GM18517 (cell line): Measurements from ENCODE around the gene HOATZ.

ENCODE experiments used
- ATAC-seq: cut with Tn5 transposase; IDR thresholded peaks from one replicate; pipeline ENCODE4 v1.9.1; 2021; ENCODE audit warnings: mild to moderate bottlenecking, moderate library complexity; ENCODE audit not compliant: unreplicated experiment

HOATZ gene

GRCh38 chr11:111575740-111576139 lies 61.2 kb downstream of the HOATZ start:
- no peak for ATAC-seq

- ATAC-seq = no peak
Observed at GRCh38 chr11:111577821-111578220, 63.2 kb downstream of the HOATZ start.

GRCh38 chr11:111581341-111581740 lies 66.8 kb downstream of the HOATZ start:
- ATAC-seq = no peak

GRCh38 chr11:111582163-111582562 lies 67.6 kb downstream of the HOATZ start:
- no peak for ATAC-seq

DNA sequence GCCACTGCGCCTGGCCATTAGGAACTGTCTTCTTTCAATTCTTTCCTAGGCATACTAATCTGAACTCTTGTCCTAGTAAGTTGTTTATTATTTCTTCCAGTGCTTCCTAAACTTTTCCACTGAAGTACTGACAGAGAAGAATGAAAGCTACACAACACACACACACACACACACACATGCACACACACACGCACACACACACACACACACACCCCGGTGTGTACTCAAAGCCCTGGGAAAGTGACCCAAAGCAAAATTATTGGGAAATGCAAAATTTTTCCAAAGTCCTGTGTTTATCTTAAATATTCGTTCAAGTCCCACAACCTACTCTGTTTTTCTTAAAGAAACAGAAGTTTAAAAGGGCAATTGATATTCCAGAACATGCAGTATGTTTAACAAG lies 68.3 kb downstream of the HOATZ start:
- no peak for ATAC-seq

DNA sequence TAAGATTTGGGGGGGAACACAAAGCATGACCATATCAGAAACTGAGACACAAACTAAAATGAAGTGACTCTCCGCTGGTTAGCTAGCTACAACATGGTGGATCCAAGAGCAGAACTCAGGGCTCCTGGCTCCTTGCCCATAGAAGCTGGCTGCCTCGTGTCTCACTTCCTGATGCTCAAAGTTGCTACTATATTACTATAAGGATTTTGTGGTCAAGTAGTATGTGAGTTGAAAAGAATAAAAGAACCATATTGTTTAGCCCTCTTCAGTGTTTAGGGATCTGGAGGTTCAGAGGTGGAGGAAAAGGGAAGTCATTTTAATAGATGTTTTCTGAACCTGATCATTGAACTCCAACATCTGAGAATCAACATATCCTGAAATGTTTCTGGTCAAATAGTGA lies 70.8 kb downstream of the HOATZ start:
- ATAC-seq = no peak

DNA sequence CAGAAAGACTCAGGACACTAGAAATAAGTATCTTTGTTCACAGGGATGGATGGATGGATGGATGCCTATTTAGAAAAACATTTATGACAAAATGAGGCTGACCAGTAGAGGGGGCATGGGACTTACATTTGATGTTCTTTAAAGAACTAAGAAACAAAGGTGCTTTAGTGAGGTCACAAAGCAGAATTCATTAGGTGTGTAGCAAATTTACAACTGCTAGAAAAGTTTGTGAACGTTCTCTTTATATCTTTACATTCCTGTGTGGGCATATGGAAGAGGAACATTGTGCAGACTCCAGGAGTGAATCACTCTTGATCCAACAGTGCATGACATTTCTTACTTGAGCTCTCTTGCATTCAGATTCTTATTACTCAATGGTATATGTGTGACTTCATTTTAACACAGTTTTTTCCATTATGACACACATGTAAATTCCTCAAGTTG lies 71.8 kb downstream of the HOATZ start:
- ATAC-seq = no peak
